ENCODE data around the gene ETV2. TPM values are rescaled to one million over a fixed set of nuclear protein-coding genes. Genes with fewer than 3 reads are reported as not detected.

Gene ETV2
- total RNA-seq, 1 donor from 2014 or later: 0.35 TPM

DNA sequence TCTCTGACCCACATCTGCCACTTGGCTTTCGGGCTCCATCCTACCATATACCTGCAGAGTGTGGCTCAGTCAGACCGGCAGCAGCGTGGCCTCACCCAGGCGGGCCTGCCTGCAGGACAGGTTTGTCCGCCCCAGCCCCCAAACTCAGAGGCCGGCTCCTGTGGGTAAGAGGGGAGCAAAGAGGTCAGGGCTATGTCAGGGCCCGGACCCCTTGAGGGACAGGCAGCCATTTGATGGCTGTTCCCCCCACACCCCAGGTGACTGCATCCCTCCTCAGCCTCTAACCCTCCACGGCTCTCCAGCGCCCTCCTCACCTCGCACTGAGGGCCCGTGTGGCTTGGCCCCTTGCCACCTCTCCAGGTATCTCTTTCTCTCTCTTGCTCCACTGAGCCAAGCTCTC is 50.5 kb downstream of the ETV2 start:
- H3K4me3 ChIP-seq (ENCODE audit: low read depth, low read length): no peak overlapping the region
- no peak for DNase-seq (ENCODE audit: low read depth)
- TF ChIP-seq, protein P1, sequence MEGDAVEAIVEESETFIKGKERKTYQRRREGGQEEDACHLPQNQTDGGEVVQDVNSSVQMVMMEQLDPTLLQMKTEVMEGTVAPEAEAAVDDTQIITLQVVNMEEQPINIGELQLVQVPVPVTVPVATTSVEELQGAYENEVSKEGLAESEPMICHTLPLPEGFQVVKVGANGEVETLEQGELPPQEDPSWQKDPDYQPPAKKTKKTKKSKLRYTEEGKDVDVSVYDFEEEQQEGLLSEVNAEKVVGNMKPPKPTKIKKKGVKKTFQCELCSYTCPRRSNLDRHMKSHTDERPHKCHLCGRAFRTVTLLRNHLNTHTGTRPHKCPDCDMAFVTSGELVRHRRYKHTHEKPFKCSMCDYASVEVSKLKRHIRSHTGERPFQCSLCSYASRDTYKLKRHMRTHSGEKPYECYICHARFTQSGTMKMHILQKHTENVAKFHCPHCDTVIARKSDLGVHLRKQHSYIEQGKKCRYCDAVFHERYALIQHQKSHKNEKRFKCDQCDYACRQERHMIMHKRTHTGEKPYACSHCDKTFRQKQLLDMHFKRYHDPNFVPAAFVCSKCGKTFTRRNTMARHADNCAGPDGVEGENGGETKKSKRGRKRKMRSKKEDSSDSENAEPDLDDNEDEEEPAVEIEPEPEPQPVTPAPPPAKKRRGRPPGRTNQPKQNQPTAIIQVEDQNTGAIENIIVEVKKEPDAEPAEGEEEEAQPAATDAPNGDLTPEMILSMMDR (conservative IDR thresholded peaks at IDR 0.05; ENCODE audit: low read depth, low read length): no peak

GRCh38 chr19:35693422-35693821 is 51.9 kb downstream of the ETV2 start:
- no peak for DNase-seq (ENCODE audit: low read depth)
- TF ChIP-seq, protein P1 (conservative IDR thresholded peaks at IDR 0.05; ENCODE audit: low read depth, low read length): no peak
- H3K4me3 ChIP-seq (ENCODE audit: low read depth, low read length): no peak overlapping the region

DNA sequence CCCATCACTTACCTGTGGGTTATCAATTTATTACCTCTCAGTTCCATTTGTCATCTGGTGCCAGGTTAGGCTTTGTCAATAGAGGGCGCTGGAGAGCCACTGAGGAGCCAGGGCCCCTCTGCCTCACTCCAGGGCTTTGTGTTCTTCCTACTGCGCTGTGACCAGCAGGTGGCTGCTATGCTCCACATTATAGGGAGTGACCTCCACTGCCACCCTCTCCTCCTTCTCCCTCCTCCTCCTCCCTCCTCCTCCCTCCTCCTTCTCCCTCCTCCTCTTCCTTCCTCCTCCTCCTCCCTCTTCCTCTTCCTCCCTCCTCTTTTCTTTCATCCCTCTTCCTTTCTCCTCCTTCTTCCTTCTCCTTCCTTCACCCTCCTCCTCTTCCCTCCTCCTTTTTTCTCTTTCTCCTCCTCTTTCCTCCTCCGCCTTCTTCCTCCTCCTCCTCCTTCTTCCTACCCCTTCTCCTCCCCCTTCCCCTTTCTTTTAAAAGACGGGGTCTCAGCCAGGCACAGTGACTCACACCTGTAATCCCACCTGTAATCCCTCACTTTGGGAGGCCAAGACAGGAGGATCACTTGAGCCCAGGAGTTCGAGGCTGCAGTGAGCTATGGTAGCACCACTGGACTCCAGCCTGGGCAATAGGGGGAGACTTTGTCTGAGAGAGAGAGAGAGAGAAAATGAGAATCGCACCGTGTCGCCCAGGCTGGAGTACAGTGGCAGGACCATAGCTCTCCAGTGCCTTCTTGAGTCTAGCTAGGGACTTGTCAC is 52.5 kb downstream of the ETV2 start:
- H3K4me3 ChIP-seq (ENCODE audit: low read depth, low read length): no peak overlapping the region
- no peak for DNase-seq (ENCODE audit: low read depth)
- TF ChIP-seq, protein P1 (conservative IDR thresholded peaks at IDR 0.05; ENCODE audit: low read depth, low read length): peak; percentile 99

Other genes starting within 250 kb of the ETV2 start
- not detected in 2 replicates for gene FFAR2, start 193.5 kb upstream of the ETV2 start, total RNA-seq
- gene KRTDAP, start 151.3 kb upstream of the ETV2 start, total RNA-seq: not detected in 2 replicates
- gene DMKN, start 128.1 kb upstream of the ETV2 start, total RNA-seq: 195 and 200 TPM in 2 replicates
- not detected in 2 replicates for gene SBSN, start 113.4 kb upstream of the ETV2 start, total RNA-seq
- not detected in 2 replicates for gene GAPDHS, start 108.3 kb upstream of the ETV2 start, total RNA-seq
- 157 and 167 TPM in 2 replicates for gene TMEM147, start 96.1 kb upstream of the ETV2 start, total RNA-seq
- not detected in 2 replicates for gene ATP4A, start 78.1 kb upstream of the ETV2 start, total RNA-seq
- gene PMIS2, start 55.6 kb upstream of the ETV2 start, total RNA-seq: not detected in 2 replicates
- 19.2 and 19.7 TPM in 2 replicates for gene HAUS5, start 29.0 kb upstream of the ETV2 start, total RNA-seq
- 114 and 116 TPM in 2 replicates for gene RBM42, start 12.7 kb upstream of the ETV2 start, total RNA-seq
- gene COX6B1, start 6.6 kb downstream of the ETV2 start, total RNA-seq: 496 and 575 TPM in 2 replicates
- gene UPK1A, start 24.8 kb downstream of the ETV2 start, total RNA-seq: not detected in 2 replicates
- gene ZBTB32, start 62.8 kb downstream of the ETV2 start, total RNA-seq: not detected in 2 replicates
- 7.4 and 20.2 TPM in 2 replicates for gene KMT2B, start 76.3 kb downstream of the ETV2 start, total RNA-seq
- gene IGFLR1, start 100.7 kb downstream of the ETV2 start, total RNA-seq: 7.9 and 15.3 TPM in 2 replicates
- gene U2AF1L4, start 103.7 kb downstream of the ETV2 start, total RNA-seq: 5.9 and 6.5 TPM in 2 replicates
- gene PSENEN, start 103.9 kb downstream of the ETV2 start, total RNA-seq: 49.6 and 63.7 TPM in 2 replicates
- 12.7 and 18.9 TPM in 2 replicates for gene LIN37, start 106.8 kb downstream of the ETV2 start, total RNA-seq
- gene HSPB6, start 115.3 kb downstream of the ETV2 start, total RNA-seq: 0.14 and 2.0 TPM in 2 replicates
- 14.3 and 14.7 TPM in 2 replicates for gene PROSER3, start 116.4 kb downstream of the ETV2 start, total RNA-seq
- 2.6 and 13.3 TPM in 2 replicates for gene ARHGAP33, start 133.8 kb downstream of the ETV2 start, total RNA-seq
- not detected in 2 replicates for gene PRODH2, start 171.1 kb downstream of the ETV2 start, total RNA-seq
- not detected in 2 replicates for gene NPHS1, start 210.8 kb downstream of the ETV2 start, total RNA-seq
- not detected in 2 replicates for gene KIRREL2, start 215.2 kb downstream of the ETV2 start, total RNA-seq
- gene APLP1, start 226.8 kb downstream of the ETV2 start, total RNA-seq: 1.1 and 8.4 TPM in 2 replicates